ENCODE results near the gene SLC22A23.

The SLC22A23 gene, protein sequence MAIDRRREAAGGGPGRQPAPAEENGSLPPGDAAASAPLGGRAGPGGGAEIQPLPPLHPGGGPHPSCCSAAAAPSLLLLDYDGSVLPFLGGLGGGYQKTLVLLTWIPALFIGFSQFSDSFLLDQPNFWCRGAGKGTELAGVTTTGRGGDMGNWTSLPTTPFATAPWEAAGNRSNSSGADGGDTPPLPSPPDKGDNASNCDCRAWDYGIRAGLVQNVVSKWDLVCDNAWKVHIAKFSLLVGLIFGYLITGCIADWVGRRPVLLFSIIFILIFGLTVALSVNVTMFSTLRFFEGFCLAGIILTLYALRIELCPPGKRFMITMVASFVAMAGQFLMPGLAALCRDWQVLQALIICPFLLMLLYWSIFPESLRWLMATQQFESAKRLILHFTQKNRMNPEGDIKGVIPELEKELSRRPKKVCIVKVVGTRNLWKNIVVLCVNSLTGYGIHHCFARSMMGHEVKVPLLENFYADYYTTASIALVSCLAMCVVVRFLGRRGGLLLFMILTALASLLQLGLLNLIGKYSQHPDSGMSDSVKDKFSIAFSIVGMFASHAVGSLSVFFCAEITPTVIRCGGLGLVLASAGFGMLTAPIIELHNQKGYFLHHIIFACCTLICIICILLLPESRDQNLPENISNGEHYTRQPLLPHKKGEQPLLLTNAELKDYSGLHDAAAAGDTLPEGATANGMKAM

DNA sequence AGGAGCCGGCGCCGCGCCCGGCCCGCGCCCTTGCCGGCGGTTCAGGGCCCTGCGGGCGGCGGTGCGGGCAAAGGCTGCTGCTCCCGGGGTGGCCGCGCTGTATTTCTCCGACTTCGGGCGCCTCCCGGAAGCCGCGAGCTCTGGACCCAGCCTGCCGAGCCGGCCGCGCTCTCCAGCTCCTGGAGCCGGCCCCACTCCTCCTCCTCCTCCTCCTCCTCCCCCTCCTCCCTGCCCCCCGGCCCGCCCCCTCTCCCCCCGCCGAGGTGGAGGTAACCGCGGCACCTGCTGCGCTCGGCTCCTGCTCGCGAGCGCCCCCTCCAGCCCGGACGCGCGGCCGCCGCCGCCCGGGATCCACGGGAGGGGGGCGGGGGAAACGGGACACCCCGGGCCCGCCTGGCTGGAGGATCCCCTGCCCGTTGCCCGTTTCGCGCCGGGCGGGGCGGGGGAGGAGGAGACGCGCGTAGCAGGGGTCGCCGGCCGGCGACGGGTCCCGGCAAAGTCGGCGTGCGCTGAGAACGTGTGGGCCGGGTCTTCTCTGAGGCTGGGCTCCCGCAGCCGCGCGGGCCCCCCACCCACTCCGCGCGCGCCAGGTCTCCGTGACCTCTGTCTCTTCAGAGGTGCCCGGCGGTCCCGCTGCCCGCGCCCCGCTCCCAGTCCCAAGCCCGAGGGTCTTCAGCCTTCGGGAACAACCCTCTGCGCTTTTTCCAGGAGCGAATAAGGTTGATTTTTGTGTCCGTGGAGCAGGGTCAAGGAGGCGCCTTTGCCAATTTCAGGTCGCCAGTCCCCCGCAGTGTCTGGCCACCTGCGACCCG is at the start of gene SLC22A23:
SLC22A23 (minus strand) TSS at position 153 of the 812 bp plus-strand sequence. CDS start 491 bp downstream, outside the sequence.
- DNase-seq (ENCODE audit: low read depth in 2 of 2): no peak

DNA sequence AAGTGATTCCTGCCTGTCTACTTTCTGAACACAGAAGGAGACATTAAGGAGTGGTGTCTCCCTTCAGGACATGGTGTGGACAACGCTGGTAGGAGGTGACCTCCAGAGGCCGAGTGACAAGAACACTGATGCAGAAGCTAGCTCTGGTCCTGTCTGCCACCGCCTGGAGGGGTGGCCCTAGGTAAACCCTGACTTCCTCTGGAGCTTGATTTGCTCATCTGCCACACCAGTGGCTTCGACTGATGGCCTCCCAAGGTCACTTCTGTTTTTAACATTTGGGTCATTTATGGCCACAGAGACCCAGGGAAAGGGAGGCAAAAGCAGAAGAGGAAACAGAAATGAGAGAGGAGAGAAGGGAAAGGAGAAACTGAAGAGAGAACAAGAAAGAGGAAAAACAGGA is 49.4 kb upstream of the SLC22A23 start:
- no peak for DNase-seq (ENCODE audit: low read depth in 2 of 2)

DNA sequence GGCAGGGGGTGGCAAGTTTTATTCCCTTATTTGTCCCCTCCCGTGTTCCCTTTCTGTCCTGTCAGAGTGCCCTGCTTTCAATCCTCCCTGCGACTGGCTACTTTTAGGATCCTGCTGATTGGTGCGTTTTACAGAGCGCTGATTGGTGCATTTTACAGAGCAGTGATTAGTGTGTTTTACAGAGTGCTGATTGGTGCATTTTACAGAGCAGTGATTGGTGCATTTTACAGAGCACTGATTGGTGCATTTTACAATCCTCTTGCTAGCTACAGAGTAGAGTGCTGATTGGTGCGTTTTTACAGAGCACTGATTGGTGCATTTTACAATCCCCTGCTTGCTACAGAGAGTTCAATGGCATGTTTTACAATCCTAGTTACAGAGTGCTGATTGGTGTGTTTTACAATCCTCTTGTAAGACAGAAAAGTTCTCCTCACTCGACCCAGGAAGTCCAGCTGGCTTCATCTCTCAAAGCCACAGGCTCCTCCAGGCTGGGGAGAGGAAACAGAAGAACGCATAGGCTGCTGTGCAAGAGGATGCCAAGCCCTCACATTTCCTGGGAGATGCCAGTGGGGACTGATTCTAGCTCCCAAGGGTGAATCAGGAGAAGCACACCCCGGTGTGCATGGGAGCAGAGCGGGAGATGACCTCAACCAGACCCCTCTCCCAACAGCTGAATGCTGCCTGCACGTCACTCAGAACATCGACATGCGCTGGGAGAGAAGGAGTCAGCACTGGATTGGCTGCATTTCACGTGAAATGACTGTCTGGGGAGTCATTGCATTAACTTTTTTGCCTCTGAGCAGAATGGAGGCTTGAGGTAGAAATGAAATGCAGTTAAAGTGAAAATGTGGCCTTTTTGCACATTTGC is 48.3 kb upstream of the SLC22A23 start:
- DNase-seq (ENCODE audit: low read depth in 2 of 2): no peak

DNA sequence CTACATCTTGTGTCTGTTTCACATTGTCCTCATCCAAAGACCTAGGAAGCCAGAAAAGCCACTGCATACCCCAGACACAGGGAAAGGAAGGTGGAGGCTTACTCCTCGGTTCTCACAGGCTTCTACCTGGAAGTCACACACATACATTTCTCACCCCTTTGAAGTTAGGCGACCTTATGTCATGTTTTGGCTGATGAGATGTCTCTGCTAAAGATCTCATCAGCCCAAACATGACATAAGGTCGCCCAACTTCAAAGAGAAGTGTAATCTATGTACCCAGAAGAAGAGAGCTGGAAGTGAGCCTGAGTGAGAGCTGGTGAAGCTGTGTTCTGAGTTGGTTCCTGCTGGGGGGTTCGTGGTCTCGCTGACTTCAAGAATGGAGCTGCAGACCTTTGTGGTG is 47.5 kb upstream of the SLC22A23 start:
- no peak for DNase-seq (ENCODE audit: low read depth in 2 of 2)

DNA sequence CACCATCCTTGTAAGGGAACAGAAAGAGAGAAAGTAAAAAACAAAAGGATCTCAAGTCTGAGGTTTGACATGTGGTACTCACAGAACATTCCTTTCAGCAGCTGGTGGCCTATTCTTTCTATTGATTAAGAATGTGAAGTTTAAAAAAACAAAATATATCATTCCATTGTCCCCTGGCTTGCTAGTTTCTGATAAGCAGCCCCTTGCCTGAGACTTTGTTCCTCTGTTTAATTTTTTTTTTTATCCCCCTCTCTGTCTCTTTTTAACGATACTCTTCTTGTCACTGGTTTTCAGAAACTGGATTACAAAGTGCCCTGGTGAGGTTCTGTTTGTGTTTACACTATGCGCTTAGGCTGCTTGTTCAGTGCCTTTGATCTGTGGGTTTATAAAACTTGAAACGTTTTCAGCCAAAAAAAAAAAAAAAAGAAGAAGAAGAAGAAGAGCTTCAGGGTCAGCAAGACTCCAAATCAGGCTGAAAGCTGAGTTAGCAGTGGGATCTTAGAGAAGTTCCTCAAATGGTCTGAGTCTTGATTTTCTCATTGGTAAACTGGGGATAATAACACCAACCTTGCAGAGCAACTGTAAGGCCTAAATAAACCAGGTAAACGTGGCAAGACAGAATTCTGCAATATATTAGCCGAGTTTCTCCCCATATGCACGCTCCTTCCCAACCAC is 45.1 kb upstream of the SLC22A23 start:
- DNase-seq (ENCODE audit: low read depth in 2 of 2): no peak

DNA sequence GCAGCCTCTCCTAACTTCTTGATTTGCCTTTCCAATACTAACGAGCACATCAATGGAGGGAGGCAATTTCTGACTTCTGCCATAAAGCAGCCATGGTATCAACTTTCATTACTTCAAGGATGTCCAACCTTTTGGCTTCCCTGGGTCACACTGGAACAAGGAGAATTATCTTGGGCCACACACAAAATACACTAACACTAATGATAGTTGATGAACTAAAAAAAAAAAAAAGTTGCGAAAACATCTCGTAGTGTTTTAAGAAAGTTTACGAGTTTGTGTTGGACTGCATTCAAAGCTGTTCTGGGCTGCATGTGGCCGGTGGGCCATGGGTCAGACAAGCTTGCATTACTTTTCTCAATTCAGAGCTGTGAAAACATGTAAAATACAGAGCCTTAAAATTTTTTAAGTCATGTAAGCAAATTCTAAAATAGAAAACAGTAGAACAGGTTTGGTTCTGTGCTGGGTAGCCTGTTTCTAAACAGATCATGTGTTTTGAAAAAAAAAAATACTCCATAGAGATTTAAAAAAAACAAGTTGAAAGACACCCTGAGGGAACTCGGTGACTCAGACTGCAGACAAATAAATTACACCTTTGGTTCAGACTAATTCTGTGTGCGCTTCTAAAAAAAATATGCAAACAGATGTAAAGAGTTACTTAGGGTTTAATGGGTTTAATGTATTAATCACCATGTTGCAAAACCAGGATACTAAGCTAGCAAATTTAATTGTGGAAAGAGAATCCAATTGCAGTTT is 43.6 kb upstream of the SLC22A23 start:
- peak; percentile 78 to 81 for DNase-seq (ENCODE audit: low read depth in 2 of 2)

DNA sequence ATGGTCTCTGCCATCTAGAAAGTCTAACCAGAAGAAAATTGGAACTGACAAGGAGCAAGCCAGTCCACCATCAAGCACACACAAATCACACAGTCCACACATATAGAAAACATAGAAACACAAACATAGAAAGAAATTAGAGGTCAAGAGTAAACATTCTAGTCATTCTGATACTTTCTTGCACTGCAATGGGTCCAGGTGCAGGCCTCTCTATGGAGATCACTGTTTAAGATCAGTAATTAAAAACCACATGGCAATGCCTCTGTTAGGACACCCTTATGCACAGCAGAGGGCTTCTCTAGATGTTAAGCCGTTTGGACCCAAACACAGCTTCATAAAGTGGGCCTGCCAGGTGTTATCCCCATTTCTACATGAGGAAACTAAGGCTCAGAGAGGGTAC is 42.8 kb upstream of the SLC22A23 start:
- no peak for DNase-seq (ENCODE audit: low read depth in 2 of 2)

DNA sequence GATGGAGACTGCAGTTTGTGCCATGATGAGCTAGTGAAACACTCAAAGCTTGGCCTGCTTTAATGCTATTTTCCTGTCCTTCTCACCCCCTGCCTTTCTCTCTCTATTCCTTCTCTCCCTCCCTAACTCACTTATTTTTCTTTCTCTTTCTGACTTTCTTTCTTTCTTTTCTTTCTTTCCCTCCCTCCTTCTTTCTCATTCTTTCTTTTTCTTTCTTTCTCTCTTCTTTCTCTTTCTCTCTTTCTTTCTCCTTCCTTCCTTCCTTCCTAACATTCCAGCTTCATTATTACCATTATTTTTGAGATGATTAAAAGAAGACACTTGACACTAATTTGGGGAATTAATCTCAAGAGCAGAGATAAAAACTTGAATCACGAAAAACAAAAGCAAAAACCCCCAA is 39.5 kb upstream of the SLC22A23 start:
- no peak for DNase-seq (ENCODE audit: low read depth in 2 of 2)

DNA sequence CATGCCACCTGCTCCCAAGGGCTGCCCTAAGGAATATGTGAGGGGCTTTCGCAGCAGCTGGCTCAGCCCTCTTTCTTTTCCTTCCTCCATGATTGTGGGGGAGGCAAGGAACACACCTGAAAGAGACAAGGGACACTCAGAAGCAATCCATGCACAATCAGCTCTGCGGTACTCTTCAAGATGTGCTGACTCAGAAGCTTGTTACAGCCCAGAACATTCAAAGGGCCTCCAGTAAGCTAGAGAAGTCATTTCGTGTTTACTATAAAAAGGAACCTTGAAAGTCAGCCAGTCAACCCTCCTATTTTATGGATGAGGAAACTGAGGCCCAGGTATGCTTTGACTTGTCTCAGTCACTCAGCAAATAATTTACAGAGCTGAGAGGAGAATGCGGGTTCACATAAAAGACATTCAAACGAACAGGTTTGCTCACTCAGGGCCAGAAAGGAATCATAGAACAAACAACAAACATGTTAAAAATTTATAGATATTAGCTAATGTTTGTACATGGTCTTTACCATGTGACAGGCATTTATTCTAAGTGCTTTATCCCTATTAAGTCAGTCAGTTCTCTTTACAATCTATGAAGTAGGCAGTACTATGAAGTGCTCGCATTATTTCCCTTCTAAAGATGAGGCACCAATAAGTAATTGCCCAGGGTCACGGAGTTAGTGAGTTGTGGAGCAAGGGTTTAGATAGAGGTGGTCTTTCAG is 37.7 kb upstream of the SLC22A23 start:
- no peak for DNase-seq (ENCODE audit: low read depth in 2 of 2)

DNA sequence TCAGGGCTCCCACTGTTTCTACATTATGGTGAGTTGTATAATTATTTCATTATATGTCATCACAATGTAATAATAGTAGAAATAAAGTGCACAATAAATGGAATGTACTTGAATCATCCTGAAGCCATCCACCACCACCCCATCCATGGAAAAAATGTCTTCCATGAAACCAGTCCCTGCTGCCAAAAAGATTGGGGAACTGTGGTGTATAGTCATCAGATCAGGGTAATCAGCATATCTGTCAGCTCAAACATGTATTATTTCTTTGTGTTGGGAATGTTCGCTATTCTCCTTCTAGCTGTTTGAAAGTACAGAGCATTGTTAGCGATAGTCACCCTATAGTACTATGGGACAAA is 33.8 kb upstream of the SLC22A23 start:
- no peak for DNase-seq (ENCODE audit: low read depth in 2 of 2)

DNA sequence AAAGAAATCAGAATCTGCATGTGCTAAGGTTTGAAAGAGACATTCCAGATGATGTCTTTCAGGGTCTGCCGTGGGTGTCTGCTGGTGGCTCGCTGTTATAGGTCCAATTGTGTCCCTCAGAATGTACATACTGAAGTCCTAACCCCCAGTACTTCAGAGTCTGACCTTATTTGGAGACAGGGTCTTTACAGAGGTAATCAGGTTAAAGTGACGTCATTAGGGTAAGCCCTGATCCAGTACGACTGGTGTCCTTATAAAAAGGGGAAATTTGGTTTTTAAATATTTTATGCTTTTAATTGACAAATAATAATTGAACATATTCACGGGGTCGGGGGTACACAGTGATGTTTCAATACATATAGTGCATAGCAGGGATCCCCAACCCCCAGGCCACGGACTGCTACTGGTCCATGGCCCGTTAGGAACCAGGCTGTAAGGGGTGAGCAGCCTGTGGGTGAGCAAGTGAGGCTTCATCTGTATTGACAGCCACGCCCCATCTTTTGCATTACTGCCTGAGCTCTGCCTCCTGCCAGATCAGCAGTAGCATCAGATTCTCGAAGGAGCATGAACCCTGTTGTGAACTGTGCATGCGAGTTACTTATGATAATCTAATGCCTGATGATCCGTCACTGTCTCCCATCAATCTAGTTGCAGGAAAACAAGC is 33.2 kb upstream of the SLC22A23 start:
- no peak for DNase-seq (ENCODE audit: low read depth in 2 of 2)

DNA sequence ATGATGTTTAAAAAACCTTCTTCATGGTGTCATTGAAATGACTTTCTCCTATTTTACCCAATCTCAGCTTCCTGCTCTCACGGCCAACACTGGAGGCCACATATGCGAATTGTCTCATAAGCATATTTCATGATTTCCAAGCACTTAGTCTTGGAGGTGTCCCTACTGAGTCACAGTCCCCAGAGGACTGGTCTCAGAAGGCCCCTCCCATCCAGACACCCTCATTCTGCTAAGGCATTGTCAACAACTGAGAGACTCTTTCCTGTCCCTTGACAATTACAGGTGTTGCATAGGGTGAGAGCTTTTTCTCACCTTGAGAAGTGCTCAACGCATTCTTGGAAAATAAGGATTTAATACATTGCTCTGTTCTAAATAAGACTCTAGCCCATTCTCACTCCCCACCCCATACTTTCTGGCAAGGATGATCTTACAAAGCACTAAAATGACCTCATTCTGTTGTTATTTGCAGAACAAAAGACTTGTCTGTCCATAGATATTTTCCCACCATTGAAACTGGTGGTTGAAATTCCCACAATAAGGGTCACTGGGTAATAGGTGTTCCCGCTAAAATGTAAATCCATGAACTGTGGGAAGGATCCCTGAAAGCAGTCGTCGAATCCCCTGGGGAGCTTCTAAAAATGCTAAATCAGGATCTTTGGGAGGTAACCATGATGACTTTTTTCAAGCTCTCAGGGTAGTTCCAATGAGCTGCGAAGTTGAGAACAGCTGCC is 32.3 kb upstream of the SLC22A23 start:
- peak in 1 of 2 experiments; percentile 40 for DNase-seq (ENCODE audit: low read depth in 2 of 2)

DNA sequence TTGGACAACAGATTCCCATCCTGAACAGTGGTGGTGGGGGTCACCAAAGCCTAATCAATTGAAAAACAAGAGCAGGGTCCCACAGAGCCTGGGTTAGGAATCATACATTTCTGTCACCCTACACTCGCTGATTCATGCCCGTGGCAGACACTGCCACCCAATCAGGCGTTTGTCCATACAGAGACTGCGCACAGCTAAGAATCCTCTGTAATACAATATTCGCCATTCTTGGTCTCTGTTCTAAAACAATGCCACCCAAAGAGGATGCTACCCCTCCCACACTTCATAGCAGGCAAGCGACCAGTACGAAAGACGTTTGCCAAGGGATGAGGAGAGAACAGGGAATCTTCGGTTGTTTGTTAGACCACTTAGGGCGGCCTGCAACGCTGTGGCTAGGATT is 28.1 kb upstream of the SLC22A23 start:
- DNase-seq (ENCODE audit: low read depth in 2 of 2): no peak

DNA sequence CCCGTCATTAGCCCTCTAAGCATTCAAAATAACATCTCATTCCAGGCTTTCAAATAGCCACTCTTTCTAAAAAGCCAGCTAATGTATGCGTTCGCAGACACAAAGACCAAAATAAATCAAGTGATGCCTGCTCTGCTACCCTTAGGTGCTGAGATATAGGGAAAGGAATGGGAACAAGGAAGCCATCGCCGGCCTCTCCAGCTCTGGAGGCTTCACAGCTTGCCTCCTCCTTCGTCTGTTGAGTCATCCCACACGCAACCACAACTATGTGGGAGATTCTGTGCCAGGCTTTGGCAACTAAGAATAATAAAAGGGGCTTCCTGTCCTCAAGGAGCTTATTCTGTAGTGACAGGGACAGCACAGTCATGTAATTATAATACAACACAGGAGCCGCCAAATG is 27.3 kb upstream of the SLC22A23 start:
- peak; percentile 63 to 64 for DNase-seq (ENCODE audit: low read depth in 2 of 2)

DNA sequence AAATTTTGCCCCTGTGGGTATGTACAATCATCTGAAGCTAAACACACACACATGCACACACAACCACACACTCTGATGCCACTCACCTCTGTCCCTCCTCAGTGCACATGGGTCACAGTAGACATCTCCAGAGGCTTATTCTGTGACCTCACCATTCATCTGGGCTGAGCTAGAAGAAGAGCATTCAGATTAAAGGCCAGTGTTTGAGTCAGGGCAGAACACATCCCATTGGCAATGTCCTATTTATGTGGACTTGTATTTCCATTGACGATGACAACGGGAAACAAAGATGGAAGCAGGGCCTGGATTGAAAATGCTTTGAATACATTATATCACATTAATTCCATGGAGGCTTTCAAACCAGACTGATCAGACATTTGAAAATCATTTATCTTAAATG is 26.8 kb upstream of the SLC22A23 start:
- DNase-seq (ENCODE audit: low read depth in 2 of 2): no peak

DNA sequence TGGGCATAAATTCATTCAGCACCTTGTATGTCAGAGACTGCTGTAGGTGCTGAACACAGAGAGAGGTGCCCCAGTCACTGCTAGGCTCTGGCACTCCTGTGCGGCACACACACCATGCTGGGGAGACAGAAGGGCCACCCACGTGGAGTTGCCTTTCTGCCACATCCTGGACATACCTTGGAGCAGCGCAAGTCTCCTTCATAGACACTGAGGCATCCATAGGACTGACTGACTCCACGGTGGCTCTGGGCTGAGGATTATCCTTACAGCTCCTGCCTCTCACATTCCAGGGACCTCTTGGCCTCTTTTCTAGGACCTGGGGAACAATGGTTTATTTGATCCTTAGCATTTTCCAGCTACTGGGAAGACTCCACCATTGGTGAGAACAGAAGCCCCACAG is 26.0 kb upstream of the SLC22A23 start:
- no peak for DNase-seq (ENCODE audit: low read depth in 2 of 2)

DNA sequence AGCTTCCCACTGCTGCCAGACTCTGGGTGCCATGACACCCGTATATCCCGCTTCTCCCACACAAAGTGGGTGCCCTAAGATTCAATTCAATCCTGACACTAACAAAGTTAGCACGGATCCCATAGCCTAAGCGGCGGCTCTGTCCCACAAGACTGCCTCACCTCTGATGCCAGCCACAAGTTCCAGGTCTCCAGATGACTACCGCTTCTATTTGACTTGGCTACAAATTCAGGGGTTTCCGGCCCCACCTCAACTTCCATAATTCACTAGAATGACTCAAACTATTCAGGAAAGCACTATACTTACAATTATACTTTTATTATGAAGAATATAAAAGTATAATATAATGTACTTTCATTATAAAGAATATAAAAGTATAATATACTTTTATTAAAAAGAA is 24.8 kb upstream of the SLC22A23 start:
- DNase-seq (ENCODE audit: low read depth in 2 of 2): no peak

DNA sequence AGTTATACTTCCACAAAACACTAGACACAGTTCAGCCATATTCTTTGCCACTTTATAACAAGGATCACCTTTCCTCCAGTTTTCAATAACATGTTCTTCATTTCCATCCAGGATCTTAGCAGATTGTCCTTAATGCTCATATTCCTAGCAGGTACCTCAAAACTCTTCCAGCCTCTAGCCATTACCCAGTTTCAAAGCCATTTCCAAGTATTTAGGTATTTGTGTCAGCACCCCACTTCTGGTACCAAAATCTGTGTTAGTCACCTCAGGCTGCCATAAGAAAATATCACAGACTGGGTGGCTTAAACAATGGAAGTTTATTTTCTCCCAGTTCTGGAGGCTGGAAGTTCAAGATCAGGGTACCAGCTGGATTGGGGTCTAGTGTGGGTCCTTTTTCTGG is 23.2 kb upstream of the SLC22A23 start:
- DNase-seq (ENCODE audit: low read depth in 2 of 2): no peak

Measured in fibroblast of skin of left quadriceps (primary cell).